IMR-90 (cell line): ENCODE results near the gene PHLDB1. TPM values are rescaled to one million over a fixed set of nuclear protein-coding genes. Genes with fewer than 3 reads are reported as not detected.

Experiments
- ATAC-seq: fragments of 200-7000 bp; cut with Tn5 transposase; 2 replicates; pipeline ENCODE4 v1.9.1; 2020; ENCODE audit warnings: low read depth, mild to moderate bottlenecking, moderate library complexity
- BruUV-seq: library from RNA; stranded (reverse); fragments of 400-500 nt; replicated peaks from 2 replicates; lab custom pipeline; 2021; lab: Mats Ljungman, UMichigan
- CTCF ChIA-PET: fragments of 300-600 bp; formaldehyde crosslinking; extraction: SDS; loops from one replicate; lab custom pipeline; 2021; ENCODE audit warnings: antibody characterized with exemption; lab: Yijun Ruan, JAX
- POLR2A ChIA-PET: fragments of 300-600 bp; sonication (Branson Sonifier 250); formaldehyde crosslinking; loops from one replicate; lab custom pipeline; 2022; ENCODE audit warnings: antibody characterized with exemption; ENCODE audit not compliant: unreplicated experiment; lab: Charles Lee
- DNase-seq: peaks from one replicate; pipeline ENCODE4 v3.0.0; 2013
- H2AFZ ChIP-seq: replicated peaks from 2 replicates; pipeline ENCODE3; 2013; ENCODE audit warnings: low read length, mild to moderate bottlenecking; ENCODE audit not compliant: poor library complexity
- H2AK5ac ChIP-seq: 2 replicates; pipeline ENCODE4 v1.6.1; 2013; ENCODE audit warnings: low read depth, low read length, inconsistent platforms
- H2AK9ac ChIP-seq: replicated peaks from 2 replicates; pipeline ENCODE3; 2013; ENCODE audit warnings: mild to moderate bottlenecking, low read depth, low read length, moderate library complexity; ENCODE audit not compliant: poor library complexity
- H2BK120ac ChIP-seq: 2 replicates; pipeline ENCODE4 v1.6.1; 2013; ENCODE audit warnings: low read depth, low read length, inconsistent platforms
- H2BK15ac ChIP-seq: 3 replicates; pipeline ENCODE4 v1.6.1; 2013; ENCODE audit warnings: low read depth, low read length, inconsistent platforms
- H2BK20ac ChIP-seq: 2 replicates; pipeline ENCODE4 v1.6.1; 2013; ENCODE audit warnings: low read depth, mild to moderate bottlenecking, inconsistent platforms, low read length, moderate library complexity
- H2BK5ac ChIP-seq: 2 replicates; pipeline ENCODE4 v1.6.1; 2013; ENCODE audit warnings: mild to moderate bottlenecking, low read depth, low read length, inconsistent platforms; ENCODE audit not compliant: poor library complexity, severe bottlenecking
- H3K14ac ChIP-seq: replicated peaks from 2 replicates; pipeline ENCODE4 v1.6.1; 2013; ENCODE audit warnings: low read depth, low read length, inconsistent platforms
- H3K18ac ChIP-seq: 2 replicates; pipeline ENCODE4 v1.6.1; 2013; ENCODE audit warnings: low read depth, low read length, control low read depth
- H3K23ac ChIP-seq: 2 replicates; pipeline ENCODE4 v1.6.1; 2013; ENCODE audit warnings: low read depth, low read length, inconsistent platforms
- H3K27ac ChIP-seq: 2 replicates; pipeline ENCODE4 v1.5.1; 2013; ENCODE audit warnings: mild to moderate bottlenecking, control low read depth, low read length; ENCODE audit not compliant: insufficient read depth
- H3K27me3 ChIP-seq: 2 replicates; pipeline ENCODE4 v1.6.1; 2013; ENCODE audit warnings: low read length; ENCODE audit not compliant: control insufficient read depth, insufficient read depth
- H3K36me3 ChIP-seq: 2 replicates; pipeline ENCODE4 v1.6.1; 2013; ENCODE audit warnings: low read length, mixed read lengths; ENCODE audit not compliant: control insufficient read depth, insufficient read depth
- H3K4ac ChIP-seq: 2 replicates; pipeline ENCODE4 v1.6.1; 2013; ENCODE audit warnings: low read depth, low read length, inconsistent platforms
- H3K4me1 ChIP-seq: 2 replicates; pipeline ENCODE4 v1.6.1; 2013; ENCODE audit warnings: low read length, mixed read lengths; ENCODE audit not compliant: control insufficient read depth, insufficient read depth
- H3K4me2 ChIP-seq: 2 replicates; pipeline ENCODE4 v1.6.1; 2013; ENCODE audit warnings: low read depth, mild to moderate bottlenecking, control low read depth, low read length, moderate library complexity
- H3K4me3 ChIP-seq: 2 replicates; pipeline ENCODE4 v1.5.1; 2013; ENCODE audit warnings: low read depth, mild to moderate bottlenecking, control low read depth, low read length, moderate library complexity; ENCODE audit not compliant: insufficient read depth
- H3K56ac ChIP-seq: 2 replicates; pipeline ENCODE4 v1.6.1; 2013; ENCODE audit warnings: low read length, inconsistent platforms; ENCODE audit not compliant: insufficient read depth; ENCODE audit errors: extremely low read depth
- H3K79me1 ChIP-seq, 2 experiments: 2 replicates each; pipeline ENCODE4 v1.6.1; 2013; ENCODE audit warnings: low read length in 2 of 2, inconsistent platforms in 1 of 2, low read depth in 1 of 2
- H3K9ac ChIP-seq: 2 replicates; pipeline ENCODE4 v1.6.1; 2013; ENCODE audit warnings: low read depth, low read length, control low read depth
- H3K9me1 ChIP-seq: 2 replicates; pipeline ENCODE4 v1.6.1; 2013; ENCODE audit warnings: low read length, inconsistent platforms; ENCODE audit not compliant: insufficient read depth
- H3K9me3 ChIP-seq: 2 replicates; pipeline ENCODE4 v1.6.1; 2013; ENCODE audit warnings: low read length; ENCODE audit not compliant: control insufficient read depth, insufficient read depth
- H4K20me1 ChIP-seq: 2 replicates; pipeline ENCODE4 v1.6.1; 2013; ENCODE audit warnings: low read length, inconsistent platforms; ENCODE audit not compliant: insufficient read depth
- H4K5ac ChIP-seq: 2 replicates; pipeline ENCODE4 v1.6.1; 2013; ENCODE audit warnings: mild to moderate bottlenecking, low read depth, low read length, control low read depth
- H4K8ac ChIP-seq, 2 experiments: 2 replicates each; pipeline ENCODE4 v1.6.1; 2013; ENCODE audit warnings: low read depth in 2 of 2, low read length in 2 of 2, control low read depth in 1 of 2, inconsistent platforms in 1 of 2
- H4K91ac ChIP-seq: 2 replicates; pipeline ENCODE4 v1.6.1; 2013; ENCODE audit warnings: low read depth, low read length, inconsistent platforms; ENCODE audit not compliant: insufficient read depth
- CEBPB ChIP-seq: IDR thresholded peaks from 2 replicates; pipeline ENCODE4 v1.6.1; 2012; ENCODE audit warnings: low read depth, low read length, improper control_type of control experiment
- CHD1 ChIP-seq: IDR thresholded peaks from 2 replicates; pipeline ENCODE4 v1.6.1; 2012; ENCODE audit warnings: low read depth, low read length, improper control_type of control experiment
- ELK1 ChIP-seq: fragments of 150-350 bp; IDR thresholded peaks from 2 replicates; pipeline ENCODE4 v1.6.1; 2016; ENCODE audit warnings: low read depth, mild to moderate bottlenecking, low read length, moderate library complexity, borderline replicate concordance
- FOS ChIP-seq: fragments of 150-350 bp; IDR thresholded peaks from 2 replicates; pipeline ENCODE4 v1.6.1; 2016; ENCODE audit warnings: low read depth, low read length
- MAFK ChIP-seq: IDR thresholded peaks from 2 replicates; pipeline ENCODE4 v1.6.1; 2012; ENCODE audit warnings: low read depth, low read length, improper control_type of control experiment
- MXI1 ChIP-seq: IDR thresholded peaks from 2 replicates; pipeline ENCODE4 v1.6.1; 2012; ENCODE audit warnings: low read depth, mild to moderate bottlenecking, low read length, moderate library complexity, borderline replicate concordance
- NFE2L2 ChIP-seq: fragments of 150-350 bp; IDR thresholded peaks from 2 replicates; pipeline ENCODE4 v1.6.1; 2016; ENCODE audit warnings: low read depth, mild to moderate bottlenecking, low read length
- POLR2A ChIP-seq: IDR thresholded peaks from 2 replicates; pipeline ENCODE4 v1.6.1; 2012; ENCODE audit warnings: mild to moderate bottlenecking, low read depth, low read length
- RAD21 ChIP-seq: IDR thresholded peaks from 2 replicates; pipeline ENCODE4 v1.6.1; 2012; ENCODE audit warnings: low read length, improper control_type of control experiment
- RCOR1 ChIP-seq: IDR thresholded peaks from 2 replicates; pipeline ENCODE4 v1.6.1; 2012; ENCODE audit warnings: mild to moderate bottlenecking, low read length, improper control_type of control experiment; ENCODE audit not compliant: insufficient replicate concordance
- RFX5 ChIP-seq: IDR thresholded peaks from 2 replicates; pipeline ENCODE4 v1.8.0; 2012; ENCODE audit warnings: low read depth, mild to moderate bottlenecking, low read length, moderate library complexity
- SMC3 ChIP-seq: fragments of 150-350 bp; IDR thresholded peaks from 2 replicates; pipeline ENCODE4 v1.6.1; 2016; ENCODE audit warnings: low read depth, mild to moderate bottlenecking, antibody characterized with exemption, low read length, moderate library complexity
- WGBS, 2 experiments: methylation state at CpG; one replicate each; pipeline versions ENCODE4 v1.1.5 to v1.1.7; 2013; ENCODE audit warnings: missing lambda C conversion rate in 2 of 2; ENCODE audit not compliant: insufficient read length in 1 of 2; ENCODE audit errors: extremely low coverage in 2 of 2; 5-methylcytosine and 5-hydroxymethylcytosine counted together
- dilution Hi-C: fragments of 300-500 bp; cut with HindIII; formaldehyde crosslinking; loops from one replicate; pipeline ENCODE4 v1.14.3; 2018; ENCODE audit warnings: low sequenced_read_pairs; ENCODE audit not compliant: unreplicated experiment
- in situ Hi-C: fragments of 300-500 bp; cut with MboI; formaldehyde crosslinking; loops from 3 replicates; pipeline ENCODE4 v1.14.3; 2019; ENCODE audit warnings: low sequenced_read_pairs, inconsistent platforms, mixed read lengths
- intact Hi-C: fragments of 100-400 bp; cut with micrococcal nuclease; formaldehyde crosslinking; loops from 2 replicates; pipeline ENCODE4 v1.10.0; 2022
- polyA plus RNA-seq, 3 experiments: library from polyadenylated mRNA; depleted of rRNA; stranded (reverse); fragments of >200 nt; gene quantifications; 2 replicates each; pipeline ENCODE4 v1.2.3, GENCODE V29; 2012; ENCODE audit warnings: low replicate concordance in 1 of 3
- total RNA-seq: library from RNA; depleted of rRNA; stranded (reverse); fragments of >200 nt; gene quantifications from 2 replicates; pipeline ENCODE4 v1.2.3, GENCODE V29; 2012

The PHLDB1 gene
- total and polyA plus RNA-seq, 2 of the 4 experiments (the other 2 are of a cell fraction): 40.0 to 90.4 TPM

DNA sequence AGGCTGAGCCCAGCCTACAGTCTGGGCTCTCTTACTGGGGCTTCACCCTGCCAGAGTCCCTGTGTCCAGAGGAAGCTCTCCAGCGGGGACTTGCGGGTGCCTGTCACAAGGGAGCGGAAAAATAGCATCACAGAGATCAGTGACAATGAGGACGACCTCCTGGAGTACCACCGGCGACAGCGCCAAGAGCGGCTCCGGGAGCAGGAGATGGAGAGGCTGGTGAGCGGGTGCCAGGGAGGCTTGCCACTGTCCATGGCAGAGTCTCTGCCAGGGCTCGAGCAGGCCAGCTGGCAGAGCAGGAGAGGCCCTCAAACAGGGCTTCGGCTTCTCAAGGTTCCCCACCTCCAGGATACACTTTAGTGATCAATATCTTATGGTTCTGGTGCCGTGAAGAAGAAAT, 21.0 kb downstream of the PHLDB1 start:
- CTCF ChIA-PET: no interaction called here
- BruUV-seq: no TSS peak
- Histone ChIP-seq H3K18ac (no peak overlapping the region), H3K9me1 (peaks cover 29% of the 10 kb centered on the region), H2BK5ac (no peak overlapping the region), H2BK120ac (no peak overlapping the region), H2BK15ac (no peak overlapping the region), H3K27ac (no peak overlapping the region), H3K79me1 (peaks cover 44 to 91% of the 10 kb centered on the region in 2 experiments), H3K36me3 (peaks cover 81% of the 10 kb centered on the region), H2BK20ac (no peak overlapping the region), H4K5ac (no peak overlapping the region), H3K14ac (no peak overlapping the region), H2AK9ac (no peak overlapping the region), H4K20me1 (peaks cover 76% of the 10 kb centered on the region), H3K9ac (no peak overlapping the region), H3K27me3 (no peaks in the 10 kb centered on the region), H3K4me2 (no peak overlapping the region), H3K56ac (no peak overlapping the region), H4K8ac (no peak overlapping the region), H2AFZ (no peak overlapping the region), H3K23ac (no peak overlapping the region), H3K4ac (no peak overlapping the region), H4K91ac (no peak overlapping the region), H2AK5ac (no peak overlapping the region), H3K9me3 (no peaks in the 10 kb centered on the region), H3K4me3 (no peak overlapping the region), H3K4me1 (peaks cover 11% of the 10 kb centered on the region)
- in situ Hi-C loops (no loop called here), intact Hi-C loops (no loop called here), dilution Hi-C loops (no loop called here)
- ATAC-seq (no peak), DNase-seq (no peak)
- POLR2A ChIA-PET: no interaction called here
- TF ChIP-seq POLR2A: no peak
- no peak for TF ChIP-seq CHD1
- no peak for TF ChIP-seq MAFK
- TF ChIP-seq RAD21: no peak
- no peak for TF ChIP-seq CEBPB
- TF ChIP-seq SMC3: no peak
- no peak for TF ChIP-seq ELK1
- no peak for TF ChIP-seq FOS
- no peak for TF ChIP-seq RCOR1
- TF ChIP-seq MXI1: no peak
- no peak for TF ChIP-seq NFE2L2
- TF ChIP-seq RFX5: no peak
- WGBS, 2 experiments: 95% methylated on average over 6 of the region's 13 CpGs; no CpG with 5 or more reads in 1 of the 2 experiments
